ENCODE data around the gene SELPLG.

GRCh38 chr12:108665608-108666202, 32.0 kb upstream of the SELPLG start:
- no peak for TF ChIP-seq EZH2phosphoT487 (IDR thresholded peaks at IDR 0.05; ENCODE audit: insufficient read depth, low read depth)
- TF ChIP-seq EZH2 (IDR thresholded peaks at IDR 0.05; ENCODE audit: insufficient read depth, poor library complexity, severe bottlenecking) = no peak

Measured in GM23248 (cell line).